HepG2 (cell line): ENCODE measurements around the gene CCM2L. TPM values are rescaled to one million over a fixed set of nuclear protein-coding genes. Genes with fewer than 3 reads are reported as not detected.

Experiments used
- ADNP ChIP-seq: sonication (generic); formaldehyde crosslinking; IDR thresholded peaks from 2 replicates; pipeline ENCODE4 v1.4.0; 2020; ENCODE audit warnings: missing genetic modification reagents
- CC2D1A ChIP-seq: sonication (generic); formaldehyde crosslinking; IDR thresholded peaks from 2 replicates; pipeline ENCODE4 v1.8.1; 2023; ENCODE audit warnings: mild to moderate bottlenecking, missing genetic modification reagents
- ELF4 ChIP-seq: sonication (generic); formaldehyde crosslinking; IDR thresholded peaks from 2 replicates; pipeline ENCODE4 v1.5.0; 2020; ENCODE audit warnings: missing genetic modification reagents, mild to moderate bottlenecking, moderate library complexity, borderline replicate concordance
- ETV6 ChIP-seq: sonication (generic); formaldehyde crosslinking; conservative IDR thresholded peaks from 2 replicates; pipeline ENCODE4 v1.4.0; 2020; ENCODE audit warnings: missing genetic modification reagents
- GLI4 ChIP-seq: sonication (generic); formaldehyde crosslinking; IDR thresholded peaks from 2 replicates; pipeline ENCODE4 v1.5.1; 2020; ENCODE audit warnings: missing genetic modification reagents, mild to moderate bottlenecking, moderate library complexity, borderline replicate concordance
- HNRNPH1 ChIP-seq: fragments of 200-400 bp; formaldehyde crosslinking; optimal IDR thresholded peaks from 2 replicates; pipeline ENCODE3; 2017; ENCODE audit warnings: mild to moderate bottlenecking, low read depth, low read length
- MXD3 ChIP-seq: IDR thresholded peaks from 2 replicates; pipeline ENCODE4 v1.6.1; 2016; ENCODE audit warnings: mild to moderate bottlenecking, missing biosample characterization, missing genetic modification reagents
- NFE2L2 ChIP-seq: fragments of 150-350 bp; IDR thresholded peaks from 2 replicates; pipeline ENCODE4 v1.6.1; 2014; ENCODE audit warnings: low read length
- NFYC ChIP-seq: IDR thresholded peaks from 2 replicates; pipeline ENCODE4 v1.6.1; 2016; ENCODE audit warnings: missing genetic modification reagents, missing compliant biosample characterization
- POGZ ChIP-seq: sonication (generic); formaldehyde crosslinking; IDR thresholded peaks from 2 replicates; pipeline ENCODE4 v1.4.0; 2020; ENCODE audit warnings: mild to moderate bottlenecking, missing genetic modification reagents
- POLR2AphosphoS2 ChIP-seq: IDR thresholded peaks from 2 replicates; pipeline ENCODE4 v1.6.1; 2011; ENCODE audit warnings: low read depth, low read length, improper control_type of control experiment
- RELA ChIP-seq: sonication (generic); formaldehyde crosslinking; IDR thresholded peaks from 2 replicates; pipeline ENCODE4 v1.4.0; 2020; ENCODE audit warnings: missing genetic modification reagents
- SMAD3 ChIP-seq: sonication (generic); formaldehyde crosslinking; IDR thresholded peaks from 2 replicates; pipeline ENCODE4 v1.4.0; 2020; ENCODE audit warnings: missing genetic modification reagents
- SMARCC2 ChIP-seq: fragments of 450-650 bp; IDR thresholded peaks from 2 replicates; pipeline ENCODE4 v1.6.1; 2017; ENCODE audit warnings: antibody characterized with exemption, mild to moderate bottlenecking
- TCF7 ChIP-seq: sonication (generic); IDR thresholded peaks from 2 replicates; pipeline ENCODE4 v1.6.1; 2016; ENCODE audit warnings: antibody characterized with exemption, low read depth
- ZBTB4 ChIP-seq: sonication (generic); formaldehyde crosslinking; IDR thresholded peaks from 2 replicates; pipeline ENCODE4 v1.4.0; 2020; ENCODE audit warnings: missing genetic modification reagents, mild to moderate bottlenecking, borderline replicate concordance
- ZNF382 ChIP-seq: sonication (generic); formaldehyde crosslinking; IDR thresholded peaks from 2 replicates; pipeline ENCODE4 v1.5.0; 2020; ENCODE audit warnings: missing genetic modification reagents, mild to moderate bottlenecking, borderline replicate concordance
- ZNF446 ChIP-seq: sonication (generic); formaldehyde crosslinking; IDR thresholded peaks from 2 replicates; pipeline ENCODE4 v1.5.0; 2020; ENCODE audit warnings: mild to moderate bottlenecking, missing genetic modification reagents
- ZNF550 ChIP-seq: sonication (generic); formaldehyde crosslinking; IDR thresholded peaks from 2 replicates; pipeline ENCODE4 v1.4.0; 2020; ENCODE audit warnings: mild to moderate bottlenecking, missing genetic modification reagents, borderline replicate concordance
- ZNF558 ChIP-seq: sonication (generic); formaldehyde crosslinking; IDR thresholded peaks from 2 replicates; pipeline ENCODE4 v1.9.0; 2022; ENCODE audit warnings: mild to moderate bottlenecking, missing genetic modification reagents, borderline replicate concordance
- ZNF577 ChIP-seq: sonication (generic); formaldehyde crosslinking; IDR thresholded peaks from 2 replicates; pipeline ENCODE4 v1.4.0; 2020; ENCODE audit warnings: mild to moderate bottlenecking, low read depth, missing genetic modification reagents, borderline replicate concordance
- ZNF619 ChIP-seq: sonication (generic); formaldehyde crosslinking; IDR thresholded peaks from 2 replicates; pipeline ENCODE4 v1.4.0; 2020; ENCODE audit warnings: mild to moderate bottlenecking, missing genetic modification reagents
- ZNF652 ChIP-seq: IDR thresholded peaks from 2 replicates; pipeline ENCODE4 v1.6.1; 2016; ENCODE audit warnings: low read depth, borderline replicate concordance
- polyA plus RNA-seq, 8 experiments: library from polyadenylated mRNA; depleted of rRNA in 3 of 8; stranded (reverse) in 7 of 8; unstranded in 1 of 8; fragments of >200 nt; fragmentation: Illumina TruSeq in 4 of 8; extraction: Trizol in 4 of 8; gene quantifications; 2 replicates each; pipeline versions ENCODE4 v1.2.1 to v1.2.3, GENCODE V29; 2011 to 2016; ENCODE audit warnings: low read depth in 4 of 8, missing spikeins in 1 of 8, mixed read lengths in 1 of 8; ENCODE audit not compliant: insufficient read depth in 1 of 8
- total RNA-seq, 5 experiments: library from RNA; depleted of rRNA; stranded (reverse); fragments of >200 nt; fragmentation: Illumina TruSeq; extraction: Trizol; gene quantifications; 2 replicates each; pipeline ENCODE4 v1.2.3, GENCODE V29; 2016; ENCODE audit warnings: low read depth in 1 of 5
- TF ChIP-seq, protein P1 (sequence below): sonication (generic); formaldehyde crosslinking; IDR thresholded peaks from 2 replicates; pipeline ENCODE4 v1.5.1; 2020; ENCODE audit warnings: missing genetic modification reagents, mild to moderate bottlenecking, borderline replicate concordance
- TF ChIP-seq, protein P2 (sequence below): sonication (generic); formaldehyde crosslinking; IDR thresholded peaks from 2 replicates; pipeline ENCODE4 v1.5.0; 2020; ENCODE audit warnings: mild to moderate bottlenecking, missing genetic modification reagents, borderline replicate concordance

Gene CCM2L
- total and polyA plus RNA-seq, 2 of the 13 experiments (the other 11 are each of a cell fraction or from before 2014, with no cell fraction given): 0.15 TPM; not detected in 1

DNA sequence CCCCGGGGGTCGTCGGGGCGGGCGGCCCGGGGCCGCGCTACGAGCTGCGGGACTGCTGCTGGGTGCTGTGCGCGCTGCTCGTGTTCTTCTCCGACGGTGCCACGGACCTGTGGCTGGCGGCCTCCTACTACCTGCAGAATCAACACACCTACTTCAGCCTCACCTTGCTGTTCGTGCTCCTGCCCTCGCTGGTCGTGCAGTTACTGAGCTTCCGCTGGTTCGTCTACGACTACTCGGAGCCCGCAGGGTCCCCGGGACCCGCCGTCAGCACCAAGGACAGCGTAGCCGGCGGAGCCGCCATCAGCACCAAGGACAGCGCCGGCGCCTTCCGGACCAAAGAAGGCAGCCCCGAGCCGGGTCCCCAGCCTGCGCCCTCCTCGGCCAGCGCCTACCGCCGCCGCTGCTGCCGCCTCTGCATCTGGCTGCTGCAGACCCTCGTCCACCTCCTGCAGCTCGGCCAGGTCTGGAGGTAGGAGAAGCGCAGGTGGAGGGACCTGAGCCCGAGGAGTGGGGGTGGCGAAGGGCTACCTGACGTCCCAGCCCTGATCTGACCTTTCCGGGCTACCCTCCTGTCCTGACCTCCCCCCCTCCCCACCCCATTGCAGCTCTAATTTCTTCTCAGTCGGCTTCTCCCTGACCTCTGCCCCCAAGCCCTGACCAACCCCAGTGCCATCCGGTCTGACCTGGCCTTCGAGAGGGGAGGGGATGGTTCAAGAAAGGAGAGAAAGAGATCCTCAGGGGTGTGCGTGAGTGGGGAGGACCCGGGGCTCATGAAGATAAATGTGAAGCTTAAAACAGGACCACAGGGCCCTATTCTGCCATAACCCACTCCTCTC lies 41.7 kb upstream of the CCM2L start (continued):
- TF ChIP-seq ZNF382 (peak; percentile 99), POLR2AphosphoS2 (no peak), ZNF619 (CRISPR knock-in tag) (peak; percentile 100), ZNF558 (CRISPR knock-in tag) (peak; percentile 100), ETV6 (CRISPR knock-in tag) (peak; percentile 100), ZNF550 (CRISPR knock-in tag) (peak; percentile 100), RELA (CRISPR knock-in tag) (peak; percentile 100), GLI4 (CRISPR knock-in tag) (peak; percentile 100), ZBTB4 (CRISPR knock-in tag) (peak; percentile 100), ZNF652 (CRISPR knock-in tag) (peak; percentile 93), CC2D1A (peak; percentile 100), ZNF446 (peak; percentile 100), ZNF577 (peak; percentile 100), TCF7 (no peak), SMAD3 (CRISPR knock-in tag) (peak; percentile 100), SMARCC2 (no peak), MXD3 (CRISPR knock-in tag) (peak; percentile 100), POGZ (CRISPR knock-in tag) (peak; percentile 95), HNRNPH1 (no peak), ADNP (CRISPR knock-in tag) (peak; percentile 98; the same call in 1 of the 2 replicates), NFYC (CRISPR knock-in tag) (peak; percentile 86), NFE2L2 (no peak), ELF4 (CRISPR knock-in tag) (peak; percentile 100)
- TF ChIP-seq, protein P1, sequence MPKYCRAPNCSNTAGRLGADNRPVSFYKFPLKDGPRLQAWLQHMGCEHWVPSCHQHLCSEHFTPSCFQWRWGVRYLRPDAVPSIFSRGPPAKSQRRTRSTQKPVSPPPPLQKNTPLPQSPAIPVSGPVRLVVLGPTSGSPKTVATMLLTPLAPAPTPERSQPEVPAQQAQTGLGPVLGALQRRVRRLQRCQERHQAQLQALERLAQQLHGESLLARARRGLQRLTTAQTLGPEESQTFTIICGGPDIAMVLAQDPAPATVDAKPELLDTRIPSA (CRISPR knock-in tag): peak; percentile 100
- TF ChIP-seq, protein P2, sequence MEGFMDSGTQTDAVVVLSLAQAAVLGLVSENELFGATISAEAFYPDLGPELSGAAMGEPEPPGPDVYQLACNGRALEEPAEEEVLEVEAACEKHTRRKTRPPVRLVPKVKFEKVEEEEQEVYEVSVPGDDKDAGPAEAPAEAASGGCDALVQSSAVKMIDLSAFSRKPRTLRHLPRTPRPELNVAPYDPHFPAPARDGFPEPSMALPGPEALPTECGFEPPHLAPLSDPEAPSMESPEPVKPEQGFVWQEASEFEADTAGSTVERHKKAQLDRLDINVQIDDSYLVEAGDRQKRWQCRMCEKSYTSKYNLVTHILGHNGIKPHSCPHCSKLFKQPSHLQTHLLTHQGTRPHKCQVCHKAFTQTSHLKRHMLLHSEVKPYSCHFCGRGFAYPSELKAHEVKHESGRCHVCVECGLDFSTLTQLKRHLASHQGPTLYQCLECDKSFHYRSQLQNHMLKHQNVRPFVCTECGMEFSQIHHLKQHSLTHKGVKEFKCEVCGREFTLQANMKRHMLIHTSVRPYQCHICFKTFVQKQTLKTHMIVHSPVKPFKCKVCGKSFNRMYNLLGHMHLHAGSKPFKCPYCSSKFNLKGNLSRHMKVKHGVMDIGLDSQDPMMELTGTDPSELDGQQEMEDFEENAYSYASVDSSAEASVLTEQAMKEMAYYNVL (CRISPR knock-in tag): peak; percentile 100
